Stomach (tissue), 4 donors: ENCODE results near the gene DLEC1.

Source experiments
- POLR2AphosphoS5 ChIP-seq, 3 donors: sonication (generic); formaldehyde crosslinking; IDR thresholded peaks; one replicate each; pipeline ENCODE4 v1.6.1; 2016; ENCODE audit warnings: antibody characterized with exemption in 3 of 3
- TF ChIP-seq, protein P1 (sequence below), 7 experiments: fragments of 450-650 bp in 4 of 7; fragments of 200-600 bp in 3 of 7; sonication (generic) in 3 of 7; IDR thresholded peaks; one replicate each; pipeline ENCODE4 v1.5.1; 2016 to 2019; ENCODE audit warnings: antibody characterized with exemption in 7 of 7, control low read depth in 2 of 7, mild to moderate bottlenecking in 1 of 7

DNA sequence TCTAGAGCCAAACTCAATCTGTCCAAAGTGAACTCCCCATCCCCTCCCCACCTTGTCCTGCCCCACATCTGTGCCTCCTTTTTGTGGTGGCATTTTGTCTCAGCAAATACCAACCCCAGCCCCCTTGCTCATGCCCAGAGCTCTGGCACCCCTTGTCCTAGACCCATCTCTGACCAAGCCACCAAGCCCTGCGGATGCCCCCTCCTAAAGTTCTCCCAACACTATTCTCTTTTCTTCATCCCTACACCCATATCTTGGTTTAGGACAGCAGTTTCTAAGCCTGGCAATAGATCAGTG, 80.2 kb downstream of the DLEC1 start:
- TF ChIP-seq, protein P1, sequence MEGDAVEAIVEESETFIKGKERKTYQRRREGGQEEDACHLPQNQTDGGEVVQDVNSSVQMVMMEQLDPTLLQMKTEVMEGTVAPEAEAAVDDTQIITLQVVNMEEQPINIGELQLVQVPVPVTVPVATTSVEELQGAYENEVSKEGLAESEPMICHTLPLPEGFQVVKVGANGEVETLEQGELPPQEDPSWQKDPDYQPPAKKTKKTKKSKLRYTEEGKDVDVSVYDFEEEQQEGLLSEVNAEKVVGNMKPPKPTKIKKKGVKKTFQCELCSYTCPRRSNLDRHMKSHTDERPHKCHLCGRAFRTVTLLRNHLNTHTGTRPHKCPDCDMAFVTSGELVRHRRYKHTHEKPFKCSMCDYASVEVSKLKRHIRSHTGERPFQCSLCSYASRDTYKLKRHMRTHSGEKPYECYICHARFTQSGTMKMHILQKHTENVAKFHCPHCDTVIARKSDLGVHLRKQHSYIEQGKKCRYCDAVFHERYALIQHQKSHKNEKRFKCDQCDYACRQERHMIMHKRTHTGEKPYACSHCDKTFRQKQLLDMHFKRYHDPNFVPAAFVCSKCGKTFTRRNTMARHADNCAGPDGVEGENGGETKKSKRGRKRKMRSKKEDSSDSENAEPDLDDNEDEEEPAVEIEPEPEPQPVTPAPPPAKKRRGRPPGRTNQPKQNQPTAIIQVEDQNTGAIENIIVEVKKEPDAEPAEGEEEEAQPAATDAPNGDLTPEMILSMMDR (IDR thresholded peaks at IDR 0.05), result no peak
- TF ChIP-seq POLR2AphosphoS5 (IDR thresholded peaks at IDR 0.05), result no peak
